Measurements from ENCODE around the gene SLC35E1.

The SLC35E1 gene

DNA sequence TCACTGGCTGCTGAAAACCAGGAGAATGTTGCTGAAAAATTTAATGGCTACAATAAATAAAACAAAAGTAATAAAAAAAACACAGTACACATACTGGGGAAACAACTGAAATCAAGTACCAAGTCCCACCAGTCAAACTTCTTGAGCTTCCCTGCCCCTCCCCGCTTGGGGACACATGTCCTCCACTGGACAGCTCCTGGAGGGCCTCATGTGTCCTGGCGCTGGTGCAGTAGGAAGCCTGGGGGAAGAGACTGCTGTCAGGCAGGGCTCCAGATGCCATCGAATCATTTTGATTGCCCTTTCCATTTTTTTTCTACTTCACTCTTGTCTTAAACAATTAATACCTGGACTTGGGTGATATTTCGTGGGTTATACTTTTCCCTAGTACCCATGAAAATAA, 26.6 kb upstream of the SLC35E1 start:
- DNase-seq (ENCODE audit: low read depth, low spot score): no peak

DNA sequence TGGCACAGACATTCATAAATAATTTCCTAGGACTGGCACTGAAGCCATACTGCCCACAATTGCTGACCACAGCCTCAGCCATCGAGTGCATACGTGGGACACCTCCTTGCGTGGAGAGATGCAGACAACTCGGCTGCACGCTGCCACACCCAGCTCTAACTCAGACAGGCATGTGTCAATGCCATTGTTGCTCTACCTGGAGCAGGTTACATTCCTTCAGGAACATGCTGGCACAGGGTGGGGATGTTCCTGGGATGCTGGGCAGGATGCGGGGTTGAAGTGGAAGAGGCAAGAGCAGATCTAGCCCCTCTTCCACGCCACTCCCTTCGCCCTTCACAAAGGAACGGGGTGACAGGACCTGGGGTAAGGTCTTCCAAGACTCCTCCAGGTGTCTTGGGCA, 24.2 kb upstream of the SLC35E1 start:
- no peak for DNase-seq (ENCODE audit: low read depth, low spot score)

DNA sequence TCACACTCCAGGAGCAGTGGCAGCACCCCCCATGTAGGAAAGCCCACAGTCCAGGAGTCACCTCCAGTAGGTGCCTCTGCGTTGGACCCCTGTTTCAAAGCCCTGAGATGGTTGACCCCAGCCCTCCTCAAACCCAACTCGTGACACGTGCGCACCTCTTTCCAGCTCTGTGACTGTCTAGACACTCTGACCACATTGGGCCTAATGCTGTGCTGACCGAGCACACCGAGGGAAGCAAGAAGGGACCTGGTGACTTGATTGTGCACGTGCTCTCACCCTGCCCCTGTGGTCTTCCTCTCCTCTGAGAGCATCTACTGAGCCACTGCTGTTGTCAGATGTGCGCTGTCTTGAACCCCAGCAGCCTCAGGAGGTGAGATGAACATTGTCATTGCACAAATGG, 22.9 kb upstream of the SLC35E1 start:
- no peak for DNase-seq (ENCODE audit: low read depth, low spot score)

DNA sequence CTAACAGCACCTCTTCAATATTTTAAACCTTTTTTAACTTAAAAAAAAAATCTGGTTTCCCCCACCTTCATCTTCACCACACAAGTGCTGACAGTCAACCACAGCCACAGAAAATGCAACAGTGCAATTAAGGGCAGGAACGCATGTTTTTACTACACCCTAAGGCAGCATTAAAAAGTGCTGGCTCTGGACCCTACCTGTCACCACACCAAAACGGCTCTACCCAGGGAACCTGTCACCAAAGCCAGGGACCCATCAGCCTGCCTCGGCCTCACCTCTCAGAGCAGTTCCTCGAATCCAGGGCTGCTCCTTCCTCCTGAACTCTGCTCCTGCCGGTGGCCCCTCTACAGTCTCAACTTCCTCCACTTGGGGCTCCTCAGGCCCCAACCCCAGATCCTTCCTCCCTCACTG, 22.5 kb upstream of the SLC35E1 start:
- no peak for DNase-seq (ENCODE audit: low read depth, low spot score)

DNA sequence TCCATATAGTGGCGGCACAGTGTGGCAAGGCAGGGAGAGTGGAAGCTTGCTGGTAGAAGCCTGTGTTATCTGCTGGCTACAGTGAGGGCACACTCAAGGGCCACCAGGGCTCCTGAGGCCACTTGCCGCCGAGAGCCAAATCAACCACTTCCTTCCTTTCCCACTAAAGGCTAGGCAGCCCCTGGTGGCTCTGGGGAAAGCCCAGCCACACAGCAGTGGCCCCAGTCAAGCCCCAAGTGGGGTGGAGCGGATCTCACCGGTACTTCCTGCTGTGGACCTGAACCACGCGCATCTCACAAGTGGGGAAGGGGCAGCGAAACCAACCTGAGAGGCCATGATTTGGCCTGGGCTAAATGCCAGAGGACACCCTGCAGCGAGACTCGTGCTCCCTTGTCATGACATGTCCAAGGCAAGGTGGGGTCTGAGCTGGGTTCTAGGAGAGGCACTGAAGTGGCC, 21.9 kb upstream of the SLC35E1 start:
- DNase-seq (ENCODE audit: low read depth, low spot score): no peak

DNA sequence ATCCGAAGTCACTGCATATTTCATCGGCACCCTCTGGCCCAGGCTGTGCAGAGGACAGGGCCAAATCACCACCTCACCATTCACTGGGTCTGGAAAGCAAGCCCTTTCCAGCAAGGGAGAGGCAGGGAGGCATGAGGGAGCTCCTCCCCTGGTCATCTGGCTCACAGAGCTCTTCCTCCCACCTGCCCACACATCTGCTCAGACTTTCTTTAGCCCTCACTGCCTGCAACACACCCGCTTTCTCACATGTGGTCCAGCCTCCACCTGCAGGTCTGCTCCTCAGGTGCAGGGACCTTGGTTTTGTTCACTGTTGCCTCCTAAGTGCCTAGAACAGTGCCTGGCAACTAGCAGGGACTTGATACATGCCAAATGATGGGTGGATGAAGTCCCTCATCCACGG, 21.0 kb upstream of the SLC35E1 start:
- DNase-seq (ENCODE audit: low read depth, low spot score): no peak

DNA sequence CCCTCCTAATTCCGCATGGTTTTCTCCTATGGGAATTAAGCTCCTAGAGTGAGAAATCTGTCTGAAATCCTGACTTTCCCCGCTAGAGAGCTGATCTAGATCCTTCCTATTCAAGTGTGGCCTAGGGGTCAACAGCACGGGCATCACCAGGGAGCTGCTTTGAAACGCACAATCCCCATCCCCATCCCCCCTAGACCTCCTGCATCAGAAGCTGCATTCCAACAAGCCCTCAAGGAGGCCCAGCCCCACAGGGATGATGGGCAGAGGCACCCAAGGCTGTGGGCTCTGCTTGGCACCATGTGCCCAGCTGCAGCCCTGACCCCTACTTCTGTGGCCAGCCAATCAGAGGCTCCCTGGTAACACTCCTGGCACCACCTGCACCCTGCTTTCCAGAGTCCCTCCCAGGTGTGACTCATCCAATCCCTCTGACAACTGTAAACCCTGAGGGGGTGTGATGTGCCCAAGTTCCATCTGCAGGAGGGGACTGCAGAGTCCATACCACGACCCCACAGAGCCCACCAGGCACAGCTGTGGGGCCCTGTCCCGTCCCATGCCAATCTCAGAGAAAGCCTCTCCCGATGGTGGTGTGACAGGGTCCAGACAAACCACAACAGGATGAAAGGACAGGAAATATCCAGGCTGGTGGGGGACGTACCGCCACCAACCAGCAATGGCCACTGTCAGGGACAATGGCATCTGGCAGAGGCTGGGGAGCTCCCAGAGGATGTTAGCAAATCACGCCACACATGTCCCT, 19.8 kb upstream of the SLC35E1 start:
- DNase-seq (ENCODE audit: low read depth, low spot score): no peak

DNA sequence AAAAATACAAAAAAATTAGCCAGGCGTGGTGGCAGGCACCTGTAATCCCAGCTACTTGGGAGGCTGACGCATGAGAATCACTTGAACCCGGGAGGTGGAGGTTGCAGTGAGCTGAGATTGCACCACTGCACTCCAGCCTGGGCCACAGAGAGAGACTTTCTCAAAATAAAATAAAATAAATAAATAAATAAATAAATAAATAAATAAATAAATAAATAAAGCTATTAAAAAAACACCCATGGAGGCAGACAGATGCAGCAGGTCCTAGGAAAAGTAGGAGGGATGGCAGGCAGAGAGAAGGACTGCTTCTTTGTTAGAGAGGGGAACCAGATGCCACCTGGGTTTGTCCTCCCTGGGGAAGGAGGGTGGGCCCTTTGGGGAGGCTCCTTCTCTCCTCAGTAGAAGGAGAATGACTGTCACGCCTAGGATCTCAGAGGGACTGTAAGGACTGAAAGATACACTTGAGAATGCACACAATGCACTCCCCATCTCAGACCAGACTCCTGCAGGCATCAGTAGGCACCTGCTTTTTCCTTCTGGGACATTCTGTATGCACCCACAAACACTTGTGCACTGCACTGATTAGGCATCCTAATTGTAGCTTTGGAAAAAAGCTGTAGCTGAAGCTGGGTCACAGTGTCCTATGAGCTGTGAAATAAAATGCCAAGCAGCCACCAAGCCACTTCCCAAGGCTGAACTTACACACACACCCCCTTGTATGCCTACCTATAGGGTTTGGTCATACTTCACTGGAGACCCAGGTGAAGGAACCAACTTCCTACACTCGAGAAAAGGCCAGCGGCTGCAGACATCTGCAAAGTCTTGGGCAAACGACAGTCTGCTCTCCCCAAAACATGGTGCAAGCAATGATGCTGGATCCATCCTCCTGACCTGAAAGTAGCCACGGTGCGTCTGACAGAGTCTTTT, 18.9 kb upstream of the SLC35E1 start:
- DNase-seq (ENCODE audit: low read depth, low spot score): no peak

DNA sequence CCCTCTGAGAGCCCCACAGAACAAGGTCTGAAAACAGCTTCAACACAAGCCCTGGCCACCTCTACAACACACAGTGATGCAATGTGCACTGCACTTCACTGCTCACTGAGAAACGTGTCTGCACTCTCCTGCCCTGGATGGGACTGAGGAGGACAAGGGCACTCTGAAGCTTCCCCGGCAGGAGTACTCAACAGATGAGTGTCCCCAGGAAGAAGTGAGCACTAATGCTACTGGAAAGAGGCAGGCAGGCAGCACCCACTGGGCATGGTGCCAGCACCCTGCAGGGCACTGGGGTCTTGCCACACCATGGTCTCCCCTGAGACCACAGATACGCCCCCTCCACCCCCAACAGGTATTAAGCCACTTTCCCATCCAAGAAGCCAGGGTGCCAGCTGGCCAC, 17.7 kb upstream of the SLC35E1 start:
- DNase-seq (ENCODE audit: low read depth, low spot score): no peak

DNA sequence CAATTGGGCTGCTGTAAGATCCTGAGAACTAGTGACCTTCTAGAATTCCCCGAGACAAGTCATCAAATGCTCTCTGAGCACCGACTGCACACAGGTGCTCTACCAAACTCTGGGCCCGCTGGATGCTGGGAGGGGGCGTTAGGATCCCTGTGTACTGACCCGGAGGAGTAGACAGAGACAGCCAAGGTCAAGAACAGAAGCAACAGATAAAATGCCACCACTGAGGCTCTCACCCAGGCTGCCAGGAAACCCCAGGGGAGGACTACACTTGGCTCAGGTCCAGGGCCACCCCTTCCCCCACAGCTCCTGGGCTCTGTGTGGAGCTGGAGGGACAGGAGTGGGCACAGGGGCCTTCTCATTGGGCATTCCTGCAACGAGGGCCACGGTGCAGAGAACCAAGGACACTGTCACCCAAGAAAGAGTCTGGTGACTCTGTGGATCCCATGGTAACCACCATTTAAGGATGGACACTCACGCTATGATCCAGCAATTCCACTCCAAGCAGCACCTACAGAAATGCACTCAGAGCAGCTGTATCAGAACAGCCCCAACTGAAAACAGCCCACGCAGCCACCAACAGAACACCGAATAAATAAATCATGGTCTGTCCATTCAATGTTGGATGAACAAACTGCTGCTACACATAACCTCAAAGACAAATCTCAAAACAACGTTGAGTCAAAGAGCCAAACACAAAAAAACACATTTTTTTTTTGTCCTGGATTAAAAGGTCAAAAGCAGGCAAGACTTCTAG, 16.8 kb upstream of the SLC35E1 start:
- DNase-seq (ENCODE audit: low read depth, low spot score): no peak

DNA sequence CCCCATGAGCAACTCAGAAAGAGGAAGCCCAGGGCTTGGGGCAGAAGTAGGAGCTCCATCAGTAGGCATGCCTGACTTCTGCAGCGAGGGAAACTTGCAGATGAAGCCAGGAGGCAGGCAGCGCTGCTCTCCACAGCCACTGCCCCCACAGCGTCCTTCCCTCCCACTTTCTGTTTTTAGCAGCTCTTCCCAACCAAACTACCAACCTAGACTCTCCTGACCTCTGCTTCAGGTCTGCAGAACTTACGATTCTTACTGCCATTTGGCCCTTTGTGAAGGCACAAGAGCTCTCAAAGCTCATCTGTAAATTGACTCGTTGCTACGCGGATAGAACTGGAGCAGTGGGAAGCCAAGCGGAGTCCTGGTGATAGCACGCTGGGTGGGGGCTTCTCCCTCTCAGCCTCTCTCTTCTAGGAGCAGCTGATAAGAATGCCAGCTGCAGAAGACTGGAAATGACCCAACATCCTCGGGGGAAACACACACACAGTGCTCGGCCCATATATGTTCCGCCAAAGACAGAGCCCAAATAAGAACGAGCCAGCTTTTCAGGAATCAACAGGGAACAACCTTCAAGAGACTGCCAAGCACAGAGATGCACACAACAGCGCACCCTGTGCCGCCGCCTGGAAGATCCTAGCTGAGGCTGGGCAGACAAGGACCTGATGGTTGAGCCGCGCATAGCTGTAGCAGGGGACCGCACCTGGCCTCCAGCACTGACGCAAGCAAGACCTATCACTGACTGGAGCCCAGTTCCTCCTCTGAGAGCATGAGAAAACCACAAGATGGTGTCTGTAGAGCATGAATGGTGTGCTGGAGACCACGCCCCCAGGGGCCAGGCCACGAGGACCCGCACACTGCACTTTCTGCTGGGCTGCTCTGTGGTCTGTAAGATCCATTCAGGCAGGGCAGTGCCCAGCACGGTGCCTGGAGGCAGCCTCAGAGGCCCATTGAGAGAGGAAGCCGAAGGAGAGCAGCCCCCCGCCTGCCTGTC, 15.9 kb upstream of the SLC35E1 start:
- no peak for DNase-seq (ENCODE audit: low read depth, low spot score)

DNA sequence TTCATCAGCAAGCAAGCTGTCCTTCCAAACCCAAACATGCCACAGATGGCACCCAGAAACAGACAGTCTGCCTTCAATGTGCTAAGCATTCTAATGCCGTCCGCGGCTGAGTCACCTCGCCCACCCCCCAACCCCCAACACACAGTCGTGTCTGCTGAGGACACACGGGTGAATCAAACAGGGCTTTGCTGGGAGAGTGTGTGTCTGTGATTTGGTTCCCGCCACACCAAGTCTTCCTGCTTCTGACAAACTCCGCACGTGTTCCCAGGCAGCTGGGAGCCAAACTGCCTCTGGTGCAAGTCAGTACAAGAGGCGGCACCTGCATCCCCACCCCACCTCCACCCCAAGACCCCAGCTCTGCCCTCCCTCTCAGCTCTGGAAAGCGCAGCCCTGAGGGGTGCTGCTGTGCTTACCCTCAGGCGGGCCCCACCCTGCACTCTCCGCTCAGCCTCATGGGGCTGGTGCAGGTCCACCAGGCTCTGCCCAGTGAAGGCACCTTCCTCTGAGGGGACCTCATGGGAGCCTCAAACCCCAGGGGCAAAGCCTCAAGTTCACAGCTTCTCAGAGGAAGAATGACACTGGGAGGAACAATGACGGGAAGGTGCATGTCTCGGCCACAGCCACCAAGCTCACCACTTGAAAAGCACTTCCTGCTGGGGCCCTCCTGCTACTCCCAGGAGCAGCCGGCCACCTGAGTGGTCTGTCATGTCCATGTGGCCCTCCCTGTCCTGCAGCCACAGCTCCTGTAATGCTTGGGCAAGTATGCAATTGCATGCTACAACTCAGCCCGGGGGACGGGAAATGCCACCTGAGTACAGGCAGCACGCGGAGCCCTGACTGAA, 15.0 kb upstream of the SLC35E1 start:
- no peak for DNase-seq (ENCODE audit: low read depth, low spot score)

DNA sequence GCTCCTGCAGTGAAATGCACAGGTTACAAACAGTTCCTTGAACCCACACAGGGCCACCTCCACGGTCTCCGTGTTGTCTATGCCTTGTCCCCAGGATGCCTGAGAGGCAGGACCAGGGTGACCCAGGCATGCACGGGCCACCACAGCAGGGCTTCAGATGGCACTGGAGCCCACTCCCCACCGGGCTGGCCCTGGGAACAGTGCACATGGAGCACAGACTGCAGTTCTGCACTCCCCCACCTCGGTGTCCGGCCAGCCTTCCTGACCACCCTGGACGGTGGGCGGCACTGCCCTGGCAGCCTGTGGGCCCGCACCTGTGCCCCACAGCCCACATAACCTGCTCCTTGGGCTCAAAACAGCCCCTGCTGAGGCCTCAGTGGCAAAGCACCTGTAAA, 14.3 kb upstream of the SLC35E1 start:
- DNase-seq (ENCODE audit: low read depth, low spot score): no peak

DNA sequence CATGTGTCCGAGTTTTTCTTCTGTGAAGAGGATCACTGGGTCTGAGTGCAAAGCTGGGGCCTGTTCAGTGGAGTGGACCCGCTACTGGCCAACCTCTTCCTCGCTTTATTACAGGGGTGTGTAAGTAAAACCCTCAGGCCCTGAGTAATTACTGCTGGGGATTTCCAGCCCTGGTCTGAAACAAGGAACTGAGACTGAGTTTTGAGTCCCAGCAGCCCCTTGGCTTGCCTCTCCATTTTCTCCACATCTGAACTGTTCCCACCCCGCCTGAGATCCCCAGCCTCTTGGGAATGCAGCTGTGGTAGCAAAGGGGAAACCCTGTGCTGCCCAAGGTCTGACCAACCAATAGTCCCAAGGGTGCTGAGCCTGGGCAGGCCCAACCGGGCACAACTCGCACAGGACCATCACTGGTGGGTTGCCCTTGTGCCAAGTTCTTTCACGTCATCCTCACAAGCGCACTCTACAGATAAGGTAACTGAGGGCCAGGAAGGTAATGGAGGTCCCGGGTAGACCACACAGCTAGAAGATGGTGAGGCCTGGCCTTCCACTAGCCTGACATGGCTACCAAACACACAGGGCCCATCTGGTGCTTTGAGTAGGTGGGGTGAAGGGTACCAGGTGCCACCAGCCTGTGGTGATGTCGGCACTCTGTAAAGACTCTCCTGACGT, 13.7 kb upstream of the SLC35E1 start:
- no peak for DNase-seq (ENCODE audit: low read depth, low spot score)

DNA sequence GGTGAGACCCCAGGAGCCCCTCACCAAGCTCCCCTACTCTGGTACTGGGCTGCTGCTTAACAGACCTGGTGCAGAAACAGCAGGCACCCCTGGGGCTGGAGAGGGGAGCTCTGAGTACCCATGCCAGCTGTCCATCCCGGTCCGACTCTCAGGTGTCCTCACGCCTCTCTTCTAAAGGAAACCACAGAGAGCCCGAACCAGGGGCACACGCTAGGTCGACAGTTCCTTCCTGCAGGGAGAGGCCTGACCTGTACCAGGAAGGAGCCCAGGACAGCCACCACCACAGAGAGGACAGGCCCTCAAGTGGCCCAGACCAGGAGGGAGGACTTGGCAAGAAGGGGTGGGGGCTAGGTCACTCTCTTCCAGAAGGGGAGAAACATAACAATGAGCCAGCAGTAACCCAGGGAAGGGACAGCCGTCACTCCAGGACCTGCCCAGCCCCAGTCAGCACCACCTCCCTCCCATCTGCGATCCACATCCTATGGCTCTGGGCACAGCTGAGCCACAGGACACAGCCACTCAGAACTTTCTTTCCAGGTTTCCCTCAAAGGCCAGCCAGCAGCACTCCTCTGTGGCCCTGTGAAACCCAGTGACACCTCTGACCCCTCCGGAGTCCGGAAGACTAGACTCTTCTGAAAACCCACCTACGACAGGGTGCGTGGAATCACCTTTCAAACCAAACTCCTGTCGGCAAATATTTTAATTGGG, 13.0 kb upstream of the SLC35E1 start:
- no peak for DNase-seq (ENCODE audit: low read depth, low spot score)

DNA sequence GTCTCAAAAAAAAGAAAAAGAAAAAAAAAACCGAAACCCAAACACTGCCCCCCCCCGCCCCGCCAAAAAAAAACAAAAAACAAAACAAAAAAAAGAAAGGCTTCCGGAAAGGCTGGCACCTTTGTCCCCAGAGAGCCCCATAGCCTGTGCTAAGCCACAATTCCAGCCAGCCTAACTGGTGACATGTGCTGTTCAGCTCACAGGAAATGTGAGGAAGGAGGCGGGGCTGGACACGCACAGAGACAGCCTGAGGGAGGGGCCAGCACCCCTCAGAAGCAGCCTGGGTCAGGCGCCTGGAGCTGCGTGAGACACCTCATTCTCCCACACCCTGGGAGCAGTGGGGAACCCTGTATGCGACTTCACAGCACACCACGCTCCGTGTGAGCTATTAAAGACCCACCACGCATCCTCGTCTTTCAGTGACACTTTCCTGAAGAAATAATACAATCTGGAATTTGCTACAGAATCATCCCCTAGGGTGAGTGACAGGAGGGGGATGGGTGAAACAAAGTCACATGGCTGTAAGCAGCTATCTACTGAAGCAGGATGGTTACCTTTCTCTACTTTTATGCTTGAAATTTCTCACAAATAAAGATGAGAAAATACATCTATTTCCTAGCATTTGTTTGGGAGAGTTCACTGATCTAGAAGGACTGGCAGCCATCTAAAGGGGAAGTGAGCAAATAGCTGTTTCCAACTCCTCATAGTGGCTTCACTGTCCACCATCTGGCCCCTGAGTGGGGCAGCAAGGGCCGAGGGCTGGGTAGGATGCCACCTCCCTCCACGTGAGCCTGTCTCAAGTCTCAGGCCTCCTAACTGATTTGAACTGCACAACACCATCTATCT, 12.3 kb upstream of the SLC35E1 start:
- DNase-seq (ENCODE audit: low read depth, low spot score): no peak

DNA sequence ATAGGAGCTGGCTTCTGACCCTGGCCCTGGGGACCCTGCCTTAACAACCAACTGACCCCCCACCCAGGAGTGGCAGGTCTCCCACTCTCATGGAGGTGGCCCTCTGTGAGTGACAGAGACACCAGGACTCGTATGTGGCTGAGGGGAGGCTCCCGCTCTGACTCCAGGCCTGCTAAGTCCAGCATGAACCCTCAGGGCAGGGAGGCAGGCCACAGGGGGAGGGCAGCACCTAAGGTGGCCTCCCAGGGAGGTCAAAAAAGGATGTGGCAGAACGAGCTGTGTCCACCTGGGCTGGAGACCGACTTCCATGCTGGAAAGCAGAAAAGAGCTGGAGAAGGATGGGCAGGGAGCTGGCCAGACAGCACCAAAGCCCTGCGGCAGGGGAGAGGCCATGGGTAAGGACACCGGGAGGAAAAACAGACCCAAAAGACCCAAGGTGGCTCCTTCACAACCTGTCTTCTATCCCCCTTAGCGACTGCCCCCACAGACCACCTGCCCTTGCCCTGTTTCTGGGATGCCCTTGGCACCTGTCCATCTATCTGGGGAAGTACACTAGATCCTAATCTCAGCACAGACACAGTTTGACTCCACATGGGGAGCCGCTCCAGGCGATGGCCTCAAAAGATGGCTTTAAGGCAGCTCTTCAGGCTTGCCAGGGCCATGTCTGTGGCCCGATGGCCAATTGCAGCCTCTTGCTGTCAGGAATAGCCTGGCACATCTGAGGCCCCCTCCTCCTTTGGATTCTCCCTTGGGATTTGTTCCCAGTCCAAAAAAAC, 10.5 kb upstream of the SLC35E1 start:
- no peak for DNase-seq (ENCODE audit: low read depth, low spot score)
